ENCODE measurements around the gene PRRC2A.
A peak's percentile ranks its signal among the peaks of the same experiment; 100 is the strongest.
"Not testable (repeated sequence)": the region's sequence is repeated elsewhere in the genome, so short reads cannot be mapped to it uniquely, and the experiment has no call there.

The PRRC2A gene

GRCh38 chr6:31585491-31585890 lies 35.0 kb upstream of the PRRC2A start:
- no peak for DNase-seq (ENCODE audit: low read depth in 3 of 3)

GRCh38 chr6:31586008-31586407 lies 34.5 kb upstream of the PRRC2A start, which contains the start of gene LST1:
Gene LST1, plus strand, starts transcription at chr6:31586277. Its CDS starts 1,023 bp downstream, at chr6:31587300.
- no peak for DNase-seq (ENCODE audit: low read depth in 3 of 3)

GRCh38 chr6:31586599-31587281 lies 33.8 kb upstream of the PRRC2A start:
- DNase-seq (ENCODE audit: low read depth in 3 of 3) = no peak

GRCh38 chr6:31587791-31588777 lies 32.4 kb upstream of the PRRC2A start:
- no peak for DNase-seq (ENCODE audit: low read depth in 3 of 3)

GRCh38 chr6:31588871-31589650 lies 31.5 kb upstream of the PRRC2A start:
- no peak for DNase-seq (ENCODE audit: low read depth in 3 of 3)

- DNase-seq (ENCODE audit: low read depth in 3 of 3) = not testable (repeated sequence)
Observed at GRCh38 chr6:31590691-31591090, 29.8 kb upstream of the PRRC2A start.

- DNase-seq (ENCODE audit: low read depth in 3 of 3) = no peak
Observed at GRCh38 chr6:31592396-31592771, 28.1 kb upstream of the PRRC2A start.

GRCh38 chr6:31597006-31597405 lies 23.5 kb upstream of the PRRC2A start:
- no peak for DNase-seq (ENCODE audit: low read depth in 3 of 3)

GRCh38 chr6:31607317-31607716 lies 13.2 kb upstream of the PRRC2A start:
- DNase-seq (ENCODE audit: low read depth in 3 of 3) = no peak

GRCh38 chr6:31609519-31610406 lies 10.8 kb upstream of the PRRC2A start:
- no peak for DNase-seq (ENCODE audit: low read depth in 3 of 3)

- no peak for DNase-seq (ENCODE audit: low read depth in 3 of 3)
Observed at GRCh38 chr6:31610968-31611367, 9.5 kb upstream of the PRRC2A start.

- DNase-seq (ENCODE audit: low read depth in 3 of 3) = no peak
Observed at GRCh38 chr6:31614075-31614619, 6.4 kb upstream of the PRRC2A start.

- DNase-seq (ENCODE audit: low read depth in 3 of 3) = no peak
Observed at GRCh38 chr6:31614684-31615578, 5.6 kb upstream of the PRRC2A start, which contains the start of gene AIF1. Gene AIF1, plus strand, starts transcription at chr6:31615234. Its CDS starts 96 bp downstream, at chr6:31615330.

GRCh38 chr6:31615748-31616147 lies 4.8 kb upstream of the PRRC2A start:
- DNase-seq (ENCODE audit: low read depth in 3 of 3) = peak in 1 of 3 experiments; percentile 29

- no peak for DNase-seq (ENCODE audit: low read depth in 3 of 3)
Observed at GRCh38 chr6:31617010-31617409, 3.5 kb upstream of the PRRC2A start.

- DNase-seq (ENCODE audit: low read depth in 3 of 3) = peak; percentile 94 to 97 (median 96)
Observed at GRCh38 chr6:31619805-31620585, 520 bp upstream of the PRRC2A start.

- no peak for DNase-seq (ENCODE audit: low read depth in 3 of 3)
Observed at GRCh38 chr6:31621320-31621939, 915 bp downstream of the PRRC2A start.

- no peak for DNase-seq (ENCODE audit: low read depth in 3 of 3)
Observed at GRCh38 chr6:31621991-31622390, 1.5 kb downstream of the PRRC2A start.
